ENCODE results near the gene PRR36. TPM values are rescaled to one million over a fixed set of nuclear protein-coding genes. Genes with fewer than 3 reads are reported as not detected.

Gene PRR36
- total and polyA plus RNA-seq, 4 donors: 0.09 to 0.13 TPM; not detected in 2

DNA sequence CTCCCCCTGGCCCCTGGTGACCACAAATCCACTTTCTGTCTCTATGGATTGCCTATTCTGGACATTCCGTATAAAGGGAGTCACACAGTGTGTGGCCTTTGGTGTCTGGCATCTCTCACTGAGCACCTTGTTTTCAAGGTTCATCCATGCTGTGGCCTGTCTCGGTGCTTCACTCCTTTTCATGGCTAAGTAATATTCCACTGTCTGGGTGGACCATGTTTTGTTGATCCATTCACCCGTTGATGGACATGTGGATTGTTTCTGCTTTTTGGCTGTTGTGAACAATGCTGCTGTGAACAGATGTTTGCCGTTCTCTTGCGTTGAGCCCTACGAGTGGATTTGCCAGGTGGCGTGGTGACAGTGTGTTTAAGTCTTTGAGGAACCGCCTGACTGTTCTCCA, 33.6 kb downstream of the PRR36 start:
- intact Hi-C loops (cut with DNase I): no loop called here
- ATAC-seq (ENCODE audit: low FRiP score): no peak
- no peaks in the 10 kb centered on the region for H3K27me3 ChIP-seq (ENCODE audit: control insufficient read depth in 1 of 2, insufficient read depth in 2 of 2, low read length in 1 of 2)

DNA sequence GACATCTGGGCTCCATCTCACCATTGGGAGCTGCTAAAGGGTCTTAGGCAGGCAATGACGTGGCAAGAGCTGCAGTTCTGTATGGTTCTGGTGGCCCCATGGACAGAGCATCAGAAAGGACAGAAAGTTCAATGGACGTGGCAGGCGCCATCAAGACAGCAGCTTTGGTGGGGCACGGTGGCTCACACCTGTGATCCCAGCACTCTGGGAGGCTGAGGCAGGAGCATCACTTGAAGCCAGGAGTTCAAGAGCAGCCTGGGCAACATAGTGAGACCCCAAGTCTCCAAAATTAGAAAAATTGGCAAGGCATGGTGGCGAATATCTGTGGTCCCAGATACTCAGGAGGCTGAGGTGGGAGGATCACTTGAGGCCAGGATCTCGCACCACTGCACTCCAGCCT, 34.7 kb downstream of the PRR36 start:
- no peaks in the 10 kb centered on the region for H3K9me3 ChIP-seq (ENCODE audit: control insufficient read depth, low read length)
- no peak overlapping the region for H3K27ac ChIP-seq (ENCODE audit: low read depth in 1 of 2, low read length in 2 of 2)
- no peak overlapping the region for H3K4me3 ChIP-seq (ENCODE audit: low read length in 2 of 2)
- intact Hi-C loops (cut with DNase I): no loop called here
- H3K4me1 ChIP-seq (ENCODE audit: control insufficient read depth in 1 of 2, insufficient read depth in 2 of 2, low read length in 2 of 2): no peaks in the 10 kb centered on the region
- no peaks in the 10 kb centered on the region for H3K27me3 ChIP-seq (ENCODE audit: control insufficient read depth in 1 of 2, insufficient read depth in 2 of 2, low read length in 1 of 2)
- 93 to 94% methylated on average over 6 of the region's 6 CpGs for WGBS, 2 donors
- ATAC-seq (ENCODE audit: low FRiP score) (no peak), DNase-seq (peak in 1 of 2 donors; percentile 6)
- no peaks in the 10 kb centered on the region for H3K36me3 ChIP-seq (ENCODE audit: control insufficient read depth in 1 of 2, insufficient read depth in 2 of 2, low read length in 1 of 2)

More for the DNA sequence above, 33.6 kb downstream of the PRR36 start:
- 94% methylated on average over 8 of the region's 8 CpGs for WGBS, 2 donors
- no peak overlapping the region for H3K4me3 ChIP-seq (ENCODE audit: low read length in 2 of 2)
- peak in 1 of 2 donors; percentile 4 for DNase-seq
- H3K36me3 ChIP-seq (ENCODE audit: control insufficient read depth in 1 of 2, insufficient read depth in 2 of 2, low read length in 1 of 2): no peaks in the 10 kb centered on the region
- H3K9me3 ChIP-seq (ENCODE audit: control insufficient read depth, low read length): no peaks in the 10 kb centered on the region
- H3K27ac ChIP-seq (ENCODE audit: low read depth in 1 of 2, low read length in 2 of 2): no peak overlapping the region
- no peaks in the 10 kb centered on the region for H3K4me1 ChIP-seq (ENCODE audit: control insufficient read depth in 1 of 2, insufficient read depth in 2 of 2, low read length in 2 of 2)

DNA sequence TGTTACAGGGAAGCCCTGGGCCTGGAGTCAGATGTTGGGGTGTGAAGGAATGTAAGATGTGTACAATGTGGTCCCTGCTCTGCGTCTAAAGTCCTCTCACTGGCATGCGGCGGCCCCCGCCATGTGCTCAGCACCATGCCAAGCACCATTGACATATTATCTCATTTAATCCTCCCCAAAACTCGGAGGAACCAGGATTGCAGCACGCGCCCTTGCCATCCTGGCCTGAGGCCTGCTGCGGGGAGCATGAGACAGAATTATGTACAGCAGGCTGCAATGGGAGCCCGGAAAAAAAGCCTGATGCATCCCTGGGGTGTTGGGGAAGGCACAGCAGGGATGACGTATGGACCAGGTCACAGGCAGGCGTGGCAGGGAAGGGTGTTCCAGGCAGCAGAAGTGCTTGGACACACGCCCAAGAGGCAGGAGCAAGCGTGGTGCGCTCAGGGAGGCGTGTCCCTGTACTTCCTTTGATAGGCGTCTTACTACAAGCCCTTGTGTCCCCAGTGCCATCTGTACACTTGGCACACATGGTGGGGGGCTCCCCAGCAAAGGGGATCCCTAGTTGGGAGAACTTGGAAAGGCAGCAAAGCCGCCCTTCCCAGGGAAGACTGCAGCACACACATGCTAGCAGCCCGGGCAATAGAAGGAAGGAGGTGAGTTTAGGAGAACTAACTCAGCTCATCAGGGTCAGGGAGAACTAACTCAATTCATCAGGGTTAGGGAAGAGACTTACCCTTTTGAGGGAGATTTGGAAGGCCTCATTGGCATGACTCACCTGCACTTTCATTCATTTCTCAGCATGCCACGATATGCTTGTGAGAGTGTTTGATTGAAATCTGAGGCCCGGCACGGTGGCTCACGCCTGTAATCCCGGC, 40.7 kb downstream of the PRR36 start:
- Histone ChIP-seq H3K27me3 (ENCODE audit: control insufficient read depth in 1 of 2, insufficient read depth in 2 of 2, low read length in 1 of 2) (no peaks in the 10 kb centered on the region), H3K36me3 (ENCODE audit: control insufficient read depth in 1 of 2, insufficient read depth in 2 of 2, low read length in 1 of 2) (no peaks in the 10 kb centered on the region), H3K4me3 (ENCODE audit: low read length in 2 of 2) (no peak overlapping the region), H3K27ac (ENCODE audit: low read depth in 1 of 2, low read length in 2 of 2) (no peak overlapping the region), H3K4me1 (ENCODE audit: control insufficient read depth in 1 of 2, insufficient read depth in 2 of 2, low read length in 2 of 2) (no peaks in the 10 kb centered on the region), H3K9me3 (ENCODE audit: control insufficient read depth, low read length) (no peaks in the 10 kb centered on the region)
- intact Hi-C loops (cut with DNase I): no loop called here
- WGBS, 2 donors: 81% methylated on average over 23 of the region's 23 CpGs
- ATAC-seq (ENCODE audit: low FRiP score) (no peak), DNase-seq (no peak)

DNA sequence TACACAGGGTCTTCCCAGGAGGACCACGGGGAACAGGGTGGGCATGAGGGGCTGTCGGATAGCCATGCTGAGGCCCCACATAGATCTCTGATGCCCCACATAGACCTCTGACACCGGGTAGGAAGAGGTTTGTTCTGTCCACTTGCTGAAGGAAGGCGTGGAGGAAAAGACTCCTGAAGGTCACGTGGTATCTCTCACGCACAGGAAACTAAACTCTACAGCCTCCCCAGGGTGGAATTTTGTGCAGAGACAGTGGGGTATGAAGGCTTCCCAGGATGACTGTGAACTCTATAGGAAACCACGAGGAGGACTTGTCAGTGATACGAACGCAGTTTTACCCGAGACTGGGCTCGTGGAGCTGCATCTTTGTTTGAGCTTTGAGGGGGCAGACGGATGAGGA, 41.4 kb downstream of the PRR36 start:
- ATAC-seq (ENCODE audit: low FRiP score): no peak
- no peaks in the 10 kb centered on the region for H3K4me1 ChIP-seq (ENCODE audit: control insufficient read depth in 1 of 2, insufficient read depth in 2 of 2, low read length in 2 of 2)
- 85 to 86% methylated on average over 12 of the region's 12 CpGs for WGBS, 2 donors

DNA sequence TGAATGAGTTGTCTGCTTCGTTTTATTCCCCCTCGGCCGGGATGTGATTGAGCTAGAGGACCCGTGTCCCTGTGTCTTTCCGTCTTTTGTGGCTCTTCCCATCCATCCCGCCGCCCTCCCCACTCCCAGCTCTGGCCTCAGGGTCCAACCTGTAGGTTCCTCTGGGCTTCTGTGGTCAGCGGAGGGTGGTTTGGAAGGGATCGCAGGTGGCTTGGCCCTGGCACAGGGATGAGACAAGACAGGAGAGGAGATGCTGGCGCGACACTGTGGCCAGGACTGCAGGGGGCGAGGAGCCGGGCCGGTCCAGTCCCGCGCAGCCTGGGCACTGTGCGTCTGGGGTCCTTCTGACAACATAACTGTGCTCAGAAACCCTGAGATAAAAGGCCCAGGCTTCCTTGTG, 42.2 kb downstream of the PRR36 start:
- no peaks in the 10 kb centered on the region for H3K27me3 ChIP-seq (ENCODE audit: control insufficient read depth in 1 of 2, insufficient read depth in 2 of 2, low read length in 1 of 2)
- H3K4me1 ChIP-seq (ENCODE audit: control insufficient read depth in 1 of 2, insufficient read depth in 2 of 2, low read length in 2 of 2): no peaks in the 10 kb centered on the region
- ATAC-seq (ENCODE audit: low FRiP score) (no peak), DNase-seq (no peak)
- H3K27ac ChIP-seq (ENCODE audit: low read depth in 1 of 2, low read length in 2 of 2): no peak overlapping the region
- H3K36me3 ChIP-seq (ENCODE audit: control insufficient read depth in 1 of 2, insufficient read depth in 2 of 2, low read length in 1 of 2): no peaks in the 10 kb centered on the region
- H3K4me3 ChIP-seq (ENCODE audit: low read length in 2 of 2): no peak overlapping the region
- intact Hi-C loops (cut with DNase I): no loop called here
- 85 to 87% methylated on average over 17 of the region's 17 CpGs for WGBS, 2 donors
- no peaks in the 10 kb centered on the region for H3K9me3 ChIP-seq (ENCODE audit: control insufficient read depth, low read length)

More for the DNA sequence above, 41.4 kb downstream of the PRR36 start:
- H3K9me3 ChIP-seq (ENCODE audit: control insufficient read depth, low read length): no peaks in the 10 kb centered on the region
- H3K27ac ChIP-seq (ENCODE audit: low read depth in 1 of 2, low read length in 2 of 2): no peak overlapping the region
- intact Hi-C loops (cut with DNase I): no loop called here
- no peaks in the 10 kb centered on the region for H3K36me3 ChIP-seq (ENCODE audit: control insufficient read depth in 1 of 2, insufficient read depth in 2 of 2, low read length in 1 of 2)
- H3K27me3 ChIP-seq (ENCODE audit: control insufficient read depth in 1 of 2, insufficient read depth in 2 of 2, low read length in 1 of 2): no peaks in the 10 kb centered on the region
- DNase-seq: no peak
- no peak overlapping the region for H3K4me3 ChIP-seq (ENCODE audit: low read length in 2 of 2)

DNA sequence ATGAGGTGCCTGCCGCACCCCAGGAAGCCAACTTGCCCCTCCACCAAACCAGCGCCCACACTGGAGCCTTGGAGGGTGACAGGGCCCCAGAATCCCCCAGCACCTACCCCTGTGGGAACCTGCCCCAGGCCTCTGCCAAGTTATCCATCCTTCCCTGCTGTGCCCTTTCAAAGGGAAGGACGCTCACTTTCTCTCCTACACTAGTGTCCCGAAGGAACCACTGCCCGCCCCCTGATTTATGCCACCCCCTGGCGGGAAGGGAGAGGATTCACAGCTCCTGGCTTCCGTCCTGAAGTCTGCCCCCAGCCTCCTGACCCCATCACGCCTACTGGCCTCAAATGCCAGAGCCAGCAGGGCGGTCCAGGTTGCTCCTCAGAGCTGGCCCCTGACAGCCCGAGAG, 42.7 kb downstream of the PRR36 start:
- Histone ChIP-seq H3K4me3 (ENCODE audit: low read length in 2 of 2) (no peak overlapping the region), H3K36me3 (ENCODE audit: control insufficient read depth in 1 of 2, insufficient read depth in 2 of 2, low read length in 1 of 2) (no peaks in the 10 kb centered on the region), H3K27me3 (ENCODE audit: control insufficient read depth in 1 of 2, insufficient read depth in 2 of 2, low read length in 1 of 2) (no peaks in the 10 kb centered on the region), H3K27ac (ENCODE audit: low read depth in 1 of 2, low read length in 2 of 2) (no peak overlapping the region), H3K9me3 (ENCODE audit: control insufficient read depth, low read length) (no peaks in the 10 kb centered on the region), H3K4me1 (ENCODE audit: control insufficient read depth in 1 of 2, insufficient read depth in 2 of 2, low read length in 2 of 2) (no peaks in the 10 kb centered on the region)
- no peak for DNase-seq
- 61 to 65% methylated on average over 10 of the region's 10 CpGs for WGBS, 2 donors
- intact Hi-C loops (cut with DNase I): no loop called here
- no peak for ATAC-seq (ENCODE audit: low FRiP score)

DNA sequence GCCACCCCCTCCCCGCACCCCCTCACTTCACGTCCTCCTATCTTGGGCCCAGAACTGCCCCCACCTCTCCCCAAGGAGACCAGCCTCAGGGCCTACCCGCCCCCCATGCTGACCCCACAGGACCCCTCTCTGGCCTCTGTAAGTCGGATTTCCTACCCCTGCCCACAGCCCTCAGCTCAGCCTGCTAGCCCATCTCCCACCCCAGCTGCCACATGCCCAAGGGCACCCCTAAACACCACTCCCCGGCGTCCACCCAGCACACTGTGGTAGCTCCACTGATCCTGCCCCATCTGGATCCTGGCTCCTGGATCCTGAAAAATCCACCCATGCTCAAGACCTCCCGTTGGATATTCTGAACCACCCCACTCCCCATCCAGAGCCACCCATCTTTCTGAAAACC, 43.4 kb downstream of the PRR36 start:
- Histone ChIP-seq H3K9me3 (ENCODE audit: control insufficient read depth, low read length) (no peaks in the 10 kb centered on the region), H3K4me1 (ENCODE audit: control insufficient read depth in 1 of 2, insufficient read depth in 2 of 2, low read length in 2 of 2) (no peaks in the 10 kb centered on the region), H3K27me3 (ENCODE audit: control insufficient read depth in 1 of 2, insufficient read depth in 2 of 2, low read length in 1 of 2) (no peaks in the 10 kb centered on the region), H3K36me3 (ENCODE audit: control insufficient read depth in 1 of 2, insufficient read depth in 2 of 2, low read length in 1 of 2) (no peaks in the 10 kb centered on the region), H3K27ac (ENCODE audit: low read depth in 1 of 2, low read length in 2 of 2) (no peak overlapping the region), H3K4me3 (ENCODE audit: low read length in 2 of 2) (peak overlapping the region in 1 of 2 donors; percentile 70)
- ATAC-seq (ENCODE audit: low FRiP score) (no peak), DNase-seq (no peak)
- 31 to 35% methylated on average over 7 of the region's 7 CpGs for WGBS, 2 donors
- intact Hi-C loops (cut with DNase I): loop anchor here in 1 of 2 donors (1.0 kb wide), 1 partner anchor 72 kb away; the partner anchor contains the start of gene MAP2K7

DNA sequence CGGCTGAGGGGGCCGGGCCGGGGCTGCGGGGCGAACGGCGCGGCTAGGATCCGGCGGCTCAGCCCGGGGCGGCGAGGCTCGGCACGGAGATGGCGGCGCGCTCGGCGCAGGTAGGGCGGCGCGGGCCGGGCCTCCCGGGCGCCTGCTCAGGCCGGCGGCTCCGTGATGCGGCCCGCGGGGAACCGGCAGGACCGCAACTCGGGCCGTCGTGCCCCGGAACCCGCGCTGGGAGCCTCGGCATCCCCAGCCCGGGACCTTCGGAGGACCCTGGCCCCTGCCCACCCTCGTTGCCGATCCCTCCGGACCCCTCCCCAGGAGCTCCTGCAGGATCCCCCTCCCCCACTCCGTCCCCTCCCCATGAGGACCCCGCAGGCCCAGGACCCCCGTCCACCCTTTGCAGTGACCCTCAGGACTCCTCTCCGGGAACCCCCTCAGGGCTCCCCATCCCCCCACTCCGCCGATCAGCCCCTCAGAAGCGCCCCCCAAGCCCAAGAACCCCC, 43.9 kb downstream of the PRR36 start:
- intact Hi-C loops (cut with DNase I): loop anchor here in 1 of 2 donors (1.0 kb wide), 1 partner anchor 73 kb away; the partner anchor contains the start of gene MAP2K7
- ATAC-seq (ENCODE audit: low FRiP score) (no peak), DNase-seq (peak in 1 of 2 donors; percentile 81)
- 1% methylated on average over 23 to 53 of the region's 53 CpGs for WGBS, 2 donors
- Histone ChIP-seq H3K27me3 (ENCODE audit: control insufficient read depth in 1 of 2, insufficient read depth in 2 of 2, low read length in 1 of 2) (no peaks in the 10 kb centered on the region), H3K4me1 (ENCODE audit: control insufficient read depth in 1 of 2, insufficient read depth in 2 of 2, low read length in 2 of 2) (no peaks in the 10 kb centered on the region), H3K36me3 (ENCODE audit: control insufficient read depth in 1 of 2, insufficient read depth in 2 of 2, low read length in 1 of 2) (no peaks in the 10 kb centered on the region), H3K4me3 (ENCODE audit: low read length in 2 of 2) (peak overlapping the region; percentile 70 to 83), H3K9me3 (ENCODE audit: control insufficient read depth, low read length) (no peaks in the 10 kb centered on the region), H3K27ac (ENCODE audit: low read depth in 1 of 2, low read length in 2 of 2) (no peak overlapping the region)
